GM21390 (cell line): ENCODE results near the gene ANKRD17.
"Not testable (repeated sequence)": the region's sequence is repeated elsewhere in the genome, so short reads cannot be mapped to it uniquely, and the experiment has no call there.

Experiments used
- ATAC-seq: cut with Tn5 transposase; IDR thresholded peaks from one replicate; pipeline ENCODE4 v1.9.1; 2021; ENCODE audit not compliant: unreplicated experiment

Gene ANKRD17

GRCh38 chr4:73203976-73204375 is 54.6 kb downstream of the ANKRD17 start:
- not testable (repeated sequence) for ATAC-seq

- ATAC-seq = no peak
Observed at GRCh38 chr4:73197220-73197619, 61.4 kb downstream of the ANKRD17 start.

GRCh38 chr4:73194064-73194463 is 64.5 kb downstream of the ANKRD17 start:
- no peak for ATAC-seq

GRCh38 chr4:73193659-73194058 is 64.9 kb downstream of the ANKRD17 start:
- peak; percentile 27 for ATAC-seq

- ATAC-seq = peak; percentile 70
Observed at GRCh38 chr4:73193155-73193554, 65.4 kb downstream of the ANKRD17 start.

GRCh38 chr4:73189274-73189810 is 69.3 kb downstream of the ANKRD17 start:
- no peak for ATAC-seq

GRCh38 chr4:73187325-73187724 is 71.3 kb downstream of the ANKRD17 start:
- no peak for ATAC-seq

GRCh38 chr4:73185903-73186302 is 72.7 kb downstream of the ANKRD17 start:
- no peak for ATAC-seq

GRCh38 chr4:73181231-73181630 is 77.4 kb downstream of the ANKRD17 start:
- no peak for ATAC-seq

- ATAC-seq = no peak
Observed at GRCh38 chr4:73178389-73178788, 80.2 kb downstream of the ANKRD17 start.

GRCh38 chr4:73172161-73172560 is 86.4 kb downstream of the ANKRD17 start:
- ATAC-seq = no peak

GRCh38 chr4:73170518-73171198 is 87.9 kb downstream of the ANKRD17 start:
- ATAC-seq = no peak

GRCh38 chr4:73166212-73166611 is 92.4 kb downstream of the ANKRD17 start:
- ATAC-seq = no peak

GRCh38 chr4:73161527-73162185 is 96.9 kb downstream of the ANKRD17 start:
- ATAC-seq = no peak

- no peak for ATAC-seq
Observed at GRCh38 chr4:73156394-73156793, 102.2 kb downstream of the ANKRD17 start.

GRCh38 chr4:73152893-73153292 is 105.7 kb downstream of the ANKRD17 start:
- no peak for ATAC-seq

GRCh38 chr4:73142995-73143547 is 115.5 kb downstream of the ANKRD17 start:
- no peak for ATAC-seq

GRCh38 chr4:73139991-73140390 is 118.6 kb downstream of the ANKRD17 start:
- no peak for ATAC-seq

- ATAC-seq = no peak
Observed at GRCh38 chr4:73139245-73139644, 119.4 kb downstream of the ANKRD17 start.

GRCh38 chr4:73137121-73137520 is 121.5 kb downstream of the ANKRD17 start:
- ATAC-seq = no peak

GRCh38 chr4:73133784-73134183 is 124.8 kb downstream of the ANKRD17 start:
- ATAC-seq = no peak

- no peak for ATAC-seq
Observed at GRCh38 chr4:73131281-73131680, 127.3 kb downstream of the ANKRD17 start.
